ENCODE data around the gene THYN1. TPM values are rescaled to one million over a fixed set of nuclear protein-coding genes. Genes with fewer than 3 reads are reported as not detected.

THYN1 gene
- total RNA-seq, 1 experiment from 2014 or later, result 97.0 TPM

DNA sequence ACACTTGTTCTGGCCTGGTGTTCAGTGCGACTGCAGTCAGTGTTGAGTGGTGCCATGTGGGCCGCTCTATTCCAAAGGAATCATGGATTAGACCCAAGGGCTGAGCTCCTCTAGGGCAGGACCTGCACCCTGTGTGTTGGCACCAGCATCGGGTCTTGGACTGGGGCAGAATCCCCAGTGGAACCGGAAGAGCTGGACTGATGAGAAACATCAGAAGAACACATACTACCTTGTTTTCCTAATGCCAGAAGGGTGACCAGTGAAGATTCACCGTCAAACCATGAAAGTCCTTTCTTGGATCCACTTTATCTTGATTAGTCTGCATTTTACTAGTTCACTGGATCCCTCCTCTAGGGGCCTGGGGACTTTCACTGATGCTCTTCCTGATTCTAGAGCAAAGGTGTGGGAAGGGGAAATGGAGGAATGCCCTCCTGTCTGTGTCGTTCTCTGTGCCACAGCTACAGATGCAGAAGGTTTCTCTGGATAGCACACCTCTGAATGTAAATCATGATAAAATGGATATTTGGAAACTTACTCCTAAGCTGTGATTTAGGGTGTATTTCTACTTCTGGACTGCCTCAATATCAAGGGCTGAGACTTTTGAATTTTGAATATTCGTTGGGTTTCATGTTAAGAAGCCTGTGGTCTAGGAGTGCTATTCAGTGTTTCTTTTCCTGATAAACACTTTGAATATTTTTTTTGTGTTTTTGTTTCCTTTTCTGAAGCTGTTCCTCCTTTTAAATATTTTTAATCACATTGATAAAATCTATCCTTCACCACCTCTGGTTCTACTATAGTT is 12.0 kb upstream of the THYN1 start:
- Mint-ChIP-seq H3K27me3 (ENCODE audit: low read depth) (no peaks in the 10 kb centered on the region), H3K27ac (peak overlapping the region in 2 of 3 experiments; percentile 28 to 89; a peak in 4 of 7 replicates), H3K36me3 (ENCODE audit: insufficient read depth in 1 of 3, low read depth in 3 of 3) (peaks cover 9 to 42% (median 30%) of the 10 kb centered on the region in 3 experiments; a peak in 5 of 7 replicates), H3K9me3 (no peaks in the 10 kb centered on the region), H3K4me3 (no peak overlapping the region), H3K4me1 (peaks cover 27 to 31% of the 10 kb centered on the region in 2 experiments)
- no peak overlapping the region for H3K9ac ChIP-seq (ENCODE audit: extremely low read depth, insufficient read length, low read length)
- H4K20me1 ChIP-seq (ENCODE audit: control insufficient read depth, insufficient read depth, insufficient read length), result no peaks in the 10 kb centered on the region
- no peak overlapping the region for H3K14ac ChIP-seq (ENCODE audit: insufficient read depth, low read length)
- H2BK20ac ChIP-seq (ENCODE audit: low read depth, low read length, poor library complexity, severe bottlenecking), result no peak overlapping the region
- H2AFZ ChIP-seq (ENCODE audit: low read length), result no peak overlapping the region
- H4K91ac ChIP-seq (ENCODE audit: insufficient read length, low read depth, low read length), result no peak overlapping the region
- no peaks in the 10 kb centered on the region for H3K23me2 ChIP-seq (ENCODE audit: insufficient read length, low read depth, low read length, poor library complexity, severe bottlenecking)
- no peak overlapping the region for H3K18ac ChIP-seq (ENCODE audit: insufficient read length, low read depth, low read length)
- no peak overlapping the region for H3T11ph ChIP-seq (ENCODE audit: low read length)
- no peak for DNase-seq
- H3K4ac ChIP-seq (ENCODE audit: low read depth, low read length), result no peak overlapping the region
- H3K27me3 ChIP-seq (ENCODE audit: insufficient read depth, low read length), result no peaks in the 10 kb centered on the region
- no peak overlapping the region for H2BK5ac ChIP-seq (ENCODE audit: insufficient read length, low read length)
- no peak overlapping the region for H2AK5ac ChIP-seq (ENCODE audit: insufficient read length, low read length)
- H2BK15ac ChIP-seq (ENCODE audit: low read depth, low read length), result no peak overlapping the region
- H3K79me1 ChIP-seq (ENCODE audit: insufficient read depth, low read depth, low read length, poor library complexity, severe bottlenecking), result no peaks in the 10 kb centered on the region
- H3K23ac ChIP-seq (ENCODE audit: insufficient read length, low read depth, low read length), result no peak overlapping the region
- peaks cover 14% of the 10 kb centered on the region; the same call in 1 of the 2 replicates for H3K4me1 ChIP-seq (ENCODE audit: insufficient read depth, low read length)
- no peak overlapping the region for H2BK12ac ChIP-seq (ENCODE audit: insufficient read length, low read depth, low read length)
- no peak overlapping the region for H3K4me2 ChIP-seq (ENCODE audit: insufficient read depth, insufficient read length, low read length)
- TF ChIP-seq, protein P1, sequence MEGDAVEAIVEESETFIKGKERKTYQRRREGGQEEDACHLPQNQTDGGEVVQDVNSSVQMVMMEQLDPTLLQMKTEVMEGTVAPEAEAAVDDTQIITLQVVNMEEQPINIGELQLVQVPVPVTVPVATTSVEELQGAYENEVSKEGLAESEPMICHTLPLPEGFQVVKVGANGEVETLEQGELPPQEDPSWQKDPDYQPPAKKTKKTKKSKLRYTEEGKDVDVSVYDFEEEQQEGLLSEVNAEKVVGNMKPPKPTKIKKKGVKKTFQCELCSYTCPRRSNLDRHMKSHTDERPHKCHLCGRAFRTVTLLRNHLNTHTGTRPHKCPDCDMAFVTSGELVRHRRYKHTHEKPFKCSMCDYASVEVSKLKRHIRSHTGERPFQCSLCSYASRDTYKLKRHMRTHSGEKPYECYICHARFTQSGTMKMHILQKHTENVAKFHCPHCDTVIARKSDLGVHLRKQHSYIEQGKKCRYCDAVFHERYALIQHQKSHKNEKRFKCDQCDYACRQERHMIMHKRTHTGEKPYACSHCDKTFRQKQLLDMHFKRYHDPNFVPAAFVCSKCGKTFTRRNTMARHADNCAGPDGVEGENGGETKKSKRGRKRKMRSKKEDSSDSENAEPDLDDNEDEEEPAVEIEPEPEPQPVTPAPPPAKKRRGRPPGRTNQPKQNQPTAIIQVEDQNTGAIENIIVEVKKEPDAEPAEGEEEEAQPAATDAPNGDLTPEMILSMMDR (conservative IDR thresholded peaks at IDR 0.05), result no peak
- H4K8ac ChIP-seq (replicated peaks; ENCODE audit: insufficient read length, low read depth, low read length), result no peak overlapping the region
- no peaks in the 10 kb centered on the region for H3K9me3 ChIP-seq (ENCODE audit: control insufficient read depth, low read depth, low read length)
- H4K5ac ChIP-seq (ENCODE audit: insufficient read length, low read depth, low read length), result no peak overlapping the region
- H2BK120ac ChIP-seq (ENCODE audit: low read depth, low read length, poor library complexity, severe bottlenecking), result no peak overlapping the region
- WGBS (ENCODE audit: extremely low coverage, insufficient read length, low lambda C conversion rate), result no CpG with 5 or more reads among the region's 7 CpGs
- H3K79me2 ChIP-seq (ENCODE audit: insufficient read depth, low read length), result no peaks in the 10 kb centered on the region; the same call in 1 of the 2 replicates
- no peak overlapping the region for H3K56ac ChIP-seq (ENCODE audit: insufficient read length, low read depth, low read length)
- no peak overlapping the region for H3K27ac ChIP-seq (ENCODE audit: insufficient read length, low read depth, low read length)

Measured in H9 (cell line).